Pancreas (tissue), 10 donors: ENCODE data around the gene GOLGB1. TPM values are rescaled to one million over a fixed set of nuclear protein-coding genes. Genes with fewer than 3 reads are reported as not detected.

Source experiments
- ATAC-seq, 4 donors: fragments of 200-7000 bp; cut with Tn5 transposase; one replicate each; pipeline versions ENCODE4 v1.8.0 to v1.9.1; 2020; ENCODE audit warnings: mild to moderate bottlenecking in 4 of 4, moderate library complexity in 4 of 4
- DNase-seq, 6 donors: peaks; one replicate each; pipeline ENCODE4 v3.0.0-alpha.2; 2020
- FAIRE-seq: peaks from 2 replicates; lab custom pipeline; 2012; peaks lifted over from hg19 to GRCh38; lab: Jason Lieb, UNC
- H3K27ac ChIP-seq, 4 donors: fragments of 200-600 bp; sonication (generic); 1 replicate in 3 of 4; 2 replicates in 1 of 4; pipeline versions ENCODE4 v1.5.0 to v1.8.0; 2020
- H3K27me3 ChIP-seq, 4 donors: fragments of 200-600 bp; one replicate each; pipeline ENCODE4 v1.8.0; 2021
- H3K36me3 ChIP-seq, 3 donors: fragments of 200-600 bp; sonication (generic) in 1 of 3; one replicate each; pipeline versions ENCODE4 v1.5.0 to v1.8.0; 2020 to 2021
- H3K4me1 ChIP-seq, 3 donors: fragments of 200-600 bp; one replicate each; pipeline ENCODE4 v1.8.0; 2021
- H3K4me3 ChIP-seq, 4 donors: fragments of 200-600 bp; sonication (generic) in 2 of 4; one replicate each; pipeline versions ENCODE4 v1.5.0 to v1.8.0; 2020 to 2021
- H3K9me3 ChIP-seq, 4 donors: fragments of 200-600 bp; one replicate each; pipeline ENCODE4 v1.8.0; 2021
- WGBS, 2 donors: extraction: QIAGEN DNeasy Blood & Tissue Kit; methylation state at CpG; one replicate each; pipeline ENCODE4 v1.1.7; 2013; 5-methylcytosine and 5-hydroxymethylcytosine counted together
- intact Hi-C, 3 donors: fragments of 100-400 bp; cut with DNase I; formaldehyde crosslinking; loops; one replicate each; pipeline versions ENCODE4 v1.11.1 to v1.14.2; 2022
- polyA plus RNA-seq, 2 donors: library from polyadenylated mRNA; stranded (reverse); fragments of 200-250 nt; gene quantifications; one replicate each; pipeline ENCODE4 v1.2.3, GENCODE V29; 2013
- total RNA-seq, 6 donors: library from RNA; stranded (reverse); fragmentation: NEBNext Ultra II Directional in 4 of 6; extraction: Animal tissue kit (Norgen Biotek cat#: 25700) in 4 of 6; gene quantifications; one replicate each; pipeline versions ENCODE4 v1.2.1 to v1.2.4, GENCODE V29; 2021 to 2023
- TF ChIP-seq, protein P1 (sequence below), 4 donors: fragments of 200-600 bp; sonication (generic) in 3 of 4; IDR thresholded peaks; one replicate each; pipeline versions ENCODE4 v1.5.0 to v1.8.0; 2021; ENCODE audit warnings: antibody characterized with exemption in 4 of 4
- donor health status: healthy with polysubstance abuse.
- donor health status: DM: no; HTN: no; CAD: no; lungs with moderate emphysema.
- donor health status: DM: no; HTN: no; CAD: no.
- donor health status: control.
- donor health status: control.
- donor health status: Bipolar disorder and iron deficiency.
- donor health status: DM: yes; HTN: yes; CAD: no.
- donor health status: DM: no; HTN: no; CAD: no.
- donor health status: DM: no; HTN: no; CAD: no.
- donor health status: DM: yes; HTN: yes; CAD: no.

The GOLGB1 gene
- total and polyA plus RNA-seq, 8 donors, result 18.9 to 45.0 (median 36.8) TPM

DNA sequence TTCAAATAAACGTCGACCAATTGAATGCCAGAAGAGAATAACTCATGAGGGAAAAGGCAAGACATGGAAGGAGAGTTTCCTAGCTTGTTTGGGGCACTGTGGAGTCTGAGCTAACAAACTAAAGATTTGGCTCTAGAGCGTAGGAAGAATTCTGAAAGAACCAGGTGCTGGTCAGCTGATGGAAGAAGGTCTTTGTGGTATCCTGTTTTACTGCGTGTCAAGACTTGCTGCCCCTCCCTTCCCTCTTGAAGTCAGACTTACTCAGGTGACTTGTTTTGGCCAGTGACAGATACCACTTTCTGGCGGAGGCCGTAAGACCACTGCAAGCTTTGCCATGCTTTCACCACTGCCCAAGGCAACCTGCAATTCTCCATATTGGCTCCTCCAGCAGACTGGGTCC, 88.2 kb downstream of the GOLGB1 start:
- 82 to 85% methylated on average over 6 of the region's 6 CpGs for WGBS, 2 donors
- TF ChIP-seq, protein P1, sequence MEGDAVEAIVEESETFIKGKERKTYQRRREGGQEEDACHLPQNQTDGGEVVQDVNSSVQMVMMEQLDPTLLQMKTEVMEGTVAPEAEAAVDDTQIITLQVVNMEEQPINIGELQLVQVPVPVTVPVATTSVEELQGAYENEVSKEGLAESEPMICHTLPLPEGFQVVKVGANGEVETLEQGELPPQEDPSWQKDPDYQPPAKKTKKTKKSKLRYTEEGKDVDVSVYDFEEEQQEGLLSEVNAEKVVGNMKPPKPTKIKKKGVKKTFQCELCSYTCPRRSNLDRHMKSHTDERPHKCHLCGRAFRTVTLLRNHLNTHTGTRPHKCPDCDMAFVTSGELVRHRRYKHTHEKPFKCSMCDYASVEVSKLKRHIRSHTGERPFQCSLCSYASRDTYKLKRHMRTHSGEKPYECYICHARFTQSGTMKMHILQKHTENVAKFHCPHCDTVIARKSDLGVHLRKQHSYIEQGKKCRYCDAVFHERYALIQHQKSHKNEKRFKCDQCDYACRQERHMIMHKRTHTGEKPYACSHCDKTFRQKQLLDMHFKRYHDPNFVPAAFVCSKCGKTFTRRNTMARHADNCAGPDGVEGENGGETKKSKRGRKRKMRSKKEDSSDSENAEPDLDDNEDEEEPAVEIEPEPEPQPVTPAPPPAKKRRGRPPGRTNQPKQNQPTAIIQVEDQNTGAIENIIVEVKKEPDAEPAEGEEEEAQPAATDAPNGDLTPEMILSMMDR (IDR thresholded peaks at IDR 0.05), result no peak
- Histone ChIP-seq H3K4me1 (peaks cover 0 to 6% (median 0%) of the 10 kb centered on the region in 3 donors), H3K9me3 (no peaks in the 10 kb centered on the region), H3K36me3 (peaks cover 3 to 28% (median 7%) of the 10 kb centered on the region in 3 donors), H3K4me3 (no peak overlapping the region), H3K27me3 (no peaks in the 10 kb centered on the region), H3K27ac (peak overlapping the region in 2 of 4 donors; percentile 55 to 64)
- DNase-seq (no peak), FAIRE-seq (no peak), ATAC-seq (no peak)
- intact Hi-C loops, result no loop called here

DNA sequence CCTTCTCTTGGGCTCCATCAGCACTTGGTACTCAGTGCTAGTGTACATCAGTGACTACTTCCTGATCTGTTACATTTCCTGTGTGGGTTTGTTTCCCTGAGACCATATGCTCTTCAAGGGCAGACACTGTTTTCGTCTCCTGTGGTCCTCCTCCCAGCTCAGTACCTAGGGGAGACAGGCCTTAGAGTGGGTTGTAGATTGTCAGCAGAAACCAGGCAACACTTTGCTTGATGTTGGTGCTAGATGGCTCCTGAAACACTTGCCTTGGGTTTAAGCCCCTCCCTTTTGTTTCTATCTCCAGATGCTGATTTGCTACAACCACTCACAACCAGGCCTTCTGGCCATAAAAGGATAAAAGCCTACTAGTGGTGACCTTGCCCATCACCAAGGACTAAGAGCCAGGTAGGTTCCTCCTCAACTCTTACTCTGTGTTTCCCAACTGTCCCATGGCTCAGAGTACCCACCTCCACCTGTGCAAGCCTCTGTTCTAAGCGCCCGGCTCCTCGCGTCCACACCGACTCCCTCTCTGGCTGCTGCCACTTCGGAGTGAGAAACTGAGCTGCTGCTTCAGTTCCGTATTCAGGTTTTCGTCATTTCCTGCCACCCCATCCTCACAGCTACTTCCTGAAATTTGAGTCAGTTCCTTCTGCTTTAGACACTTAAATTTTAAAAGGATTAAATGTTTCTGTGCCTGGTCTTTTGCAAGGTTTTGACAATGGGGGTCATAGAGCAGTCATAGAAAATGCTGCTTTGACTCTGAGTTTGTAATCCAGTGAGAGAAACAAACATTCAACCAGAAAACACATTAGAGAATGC, 89.0 kb downstream of the GOLGB1 start, which contains the start of gene HCLS1:
Gene HCLS1 (minus strand): TSS at position 548 of the 816 bp plus-strand sequence. CDS start 2,556 bp downstream, outside the sequence.
- peak within 1 kb of the TSS in 1 of 4 donors; percentile 8 for H3K4me3 ChIP-seq
- H3K9me3 ChIP-seq, result no peaks in the 10 kb centered on the region
- FAIRE-seq, result no peak
- DNase-seq, result peak in 2 of 6 donors; percentile 48 to 59
- intact Hi-C loops, result no loop called here
- peak in 3 of 4 donors; percentile 39 to 78 (median 77) for ATAC-seq
- H3K4me1 ChIP-seq, result peaks cover 0 to 6% (median 0%) of the 10 kb centered on the region in 3 donors
- H3K27me3 ChIP-seq, result no peaks in the 10 kb centered on the region
- peaks cover under 1 to 20% (median 5%) of the 10 kb centered on the region in 3 donors for H3K36me3 ChIP-seq
- 86 to 94% methylated on average over 9 of the region's 9 CpGs for WGBS, 2 donors
- TF ChIP-seq, protein P1 (IDR thresholded peaks at IDR 0.05), result no peak
- peak within 1 kb of the TSS in 2 of 4 donors; percentile 55 to 64 for H3K27ac ChIP-seq

DNA sequence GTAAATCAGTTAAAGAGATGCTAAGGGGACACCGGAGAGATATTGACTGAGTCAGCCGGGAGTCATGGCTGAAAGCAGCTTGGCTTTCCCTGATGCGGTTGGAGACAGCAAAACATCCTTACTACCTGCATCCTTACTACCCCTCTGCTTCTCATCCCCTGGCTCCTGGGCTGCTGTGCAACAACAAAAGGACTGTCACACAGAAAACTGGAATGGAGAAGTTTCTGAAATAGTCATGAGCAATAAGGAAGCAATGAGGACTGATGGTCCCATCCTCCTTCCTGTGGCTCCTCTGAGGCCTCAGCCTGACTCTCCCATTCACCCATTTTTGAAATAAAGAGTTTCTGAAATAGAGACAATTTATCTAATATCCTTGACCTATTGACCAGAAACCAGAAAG, 90.0 kb downstream of the GOLGB1 start:
- Histone ChIP-seq H3K9me3 (no peaks in the 10 kb centered on the region), H3K27me3 (no peaks in the 10 kb centered on the region), H3K36me3 (peaks cover 0 to 10% (median under 1%) of the 10 kb centered on the region in 3 donors), H3K27ac (peak overlapping the region in 1 of 4 donors; percentile 55), H3K4me3 (peak overlapping the region in 1 of 4 donors; percentile 8), H3K4me1 (peaks cover 0 to 6% (median 0%) of the 10 kb centered on the region in 3 donors)
- DNase-seq (no peak), FAIRE-seq (no peak), ATAC-seq (peak in 2 of 4 donors; percentile 24 to 28)
- TF ChIP-seq, protein P1 (IDR thresholded peaks at IDR 0.05), result no peak
- 89 to 98% methylated on average over 3 of the region's 3 CpGs for WGBS, 2 donors
- intact Hi-C loops, result no loop called here

DNA sequence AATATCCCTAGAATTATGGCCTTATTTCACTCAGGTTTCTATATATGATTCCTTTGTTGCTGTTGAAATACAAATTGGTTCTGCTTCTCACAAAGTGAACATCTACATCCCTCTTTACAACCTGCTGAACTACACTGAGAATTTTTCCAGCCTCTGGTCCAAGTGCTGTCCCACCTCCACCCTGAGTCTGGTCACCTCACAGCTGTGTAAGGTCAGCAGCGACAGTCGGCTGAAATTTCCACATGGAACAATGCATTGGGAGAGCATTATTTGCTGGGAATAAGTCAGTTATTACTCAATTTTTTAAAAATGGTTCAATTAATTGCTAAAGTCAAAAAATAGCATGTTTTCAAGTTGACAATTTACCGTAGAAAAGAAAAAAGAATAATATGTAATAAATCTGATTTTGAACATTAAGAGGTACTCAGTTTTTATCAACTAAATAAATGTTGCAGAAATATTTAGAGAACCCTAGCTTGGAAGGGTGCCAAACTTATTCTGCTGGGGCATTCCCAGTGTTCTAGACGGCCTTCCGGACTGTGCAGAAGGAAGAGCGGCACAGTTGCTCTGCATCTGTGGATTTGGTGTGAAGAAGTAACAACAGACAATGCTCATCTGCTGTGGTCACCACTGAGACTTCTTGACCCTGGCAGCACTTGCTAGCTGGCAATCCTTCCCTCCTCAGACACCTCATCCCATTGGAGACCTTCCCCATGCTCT, 90.7 kb downstream of the GOLGB1 start:
- TF ChIP-seq, protein P1 (IDR thresholded peaks at IDR 0.05), result no peak
- H3K9me3 ChIP-seq, result no peaks in the 10 kb centered on the region
- H3K27ac ChIP-seq, result no peak overlapping the region
- no peaks in the 10 kb centered on the region for H3K27me3 ChIP-seq
- DNase-seq, result no peak
- H3K4me1 ChIP-seq, result peaks cover 0 to 6% (median 0%) of the 10 kb centered on the region in 3 donors
- FAIRE-seq, result no peak
- H3K36me3 ChIP-seq, result peaks cover 0 to 4% (median 0%) of the 10 kb centered on the region in 3 donors
- no peak overlapping the region for H3K4me3 ChIP-seq
- no peak for ATAC-seq
- intact Hi-C loops, result no loop called here
- WGBS, 2 donors, result 78 to 81% methylated on average over 6 of the region's 6 CpGs
